ENCODE results near the gene ACTG1.
A peak's percentile ranks its signal among the peaks of the same experiment; 100 is the strongest.

The ACTG1 gene

GRCh38 chr17:81494626-81495377 lies 17.8 kb downstream of the ACTG1 start:
- no peak for DNase-seq (ENCODE audit: low spot score)

GRCh38 chr17:81493198-81494038 lies 19.2 kb downstream of the ACTG1 start:
- no peak for DNase-seq (ENCODE audit: low spot score)

GRCh38 chr17:81492706-81493105 lies 19.9 kb downstream of the ACTG1 start:
- DNase-seq (ENCODE audit: low spot score), result no peak

DNA sequence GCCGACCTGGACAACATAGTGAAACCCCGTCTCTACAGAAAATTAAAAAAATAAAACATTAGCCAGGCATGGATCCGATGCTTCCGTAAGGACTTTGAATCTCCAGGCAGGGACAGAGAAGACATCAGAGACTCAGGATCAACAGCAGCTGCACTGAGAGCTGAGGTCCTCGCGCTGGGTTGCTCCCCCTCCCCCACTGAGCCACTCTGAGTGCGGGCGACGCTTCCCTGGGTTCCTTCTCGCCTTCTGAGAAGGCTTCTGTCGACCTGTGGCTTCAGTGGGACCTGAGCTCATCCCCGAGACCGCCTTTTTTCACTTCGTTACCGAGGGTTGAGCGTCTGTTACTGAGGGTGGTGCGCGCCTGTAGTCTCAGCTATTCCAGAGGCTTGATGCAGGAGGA lies 20.4 kb downstream of the ACTG1 start:
- DNase-seq (ENCODE audit: low spot score), result no peak

DNA sequence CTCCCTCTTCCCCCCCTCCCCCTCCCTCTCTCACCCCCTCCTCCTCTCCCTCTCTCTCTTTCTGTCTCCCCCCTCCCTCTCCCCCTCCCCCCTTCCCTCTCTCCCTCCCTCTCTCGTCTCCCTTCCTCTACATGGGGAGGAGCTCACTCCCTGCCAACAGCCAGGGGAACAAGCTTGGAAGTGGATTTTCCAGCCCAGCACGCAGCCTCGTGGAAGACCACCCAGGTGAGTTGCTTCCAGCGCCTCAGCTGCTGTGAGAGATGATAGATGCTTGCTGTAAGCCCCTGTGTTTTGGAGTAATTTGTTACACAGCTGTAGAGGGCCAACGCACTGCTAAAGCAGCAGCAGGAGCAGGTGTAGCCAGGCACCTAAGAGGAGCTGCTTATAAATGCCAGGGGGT lies 20.8 kb downstream of the ACTG1 start:
- DNase-seq (ENCODE audit: low spot score), result no peak

DNA sequence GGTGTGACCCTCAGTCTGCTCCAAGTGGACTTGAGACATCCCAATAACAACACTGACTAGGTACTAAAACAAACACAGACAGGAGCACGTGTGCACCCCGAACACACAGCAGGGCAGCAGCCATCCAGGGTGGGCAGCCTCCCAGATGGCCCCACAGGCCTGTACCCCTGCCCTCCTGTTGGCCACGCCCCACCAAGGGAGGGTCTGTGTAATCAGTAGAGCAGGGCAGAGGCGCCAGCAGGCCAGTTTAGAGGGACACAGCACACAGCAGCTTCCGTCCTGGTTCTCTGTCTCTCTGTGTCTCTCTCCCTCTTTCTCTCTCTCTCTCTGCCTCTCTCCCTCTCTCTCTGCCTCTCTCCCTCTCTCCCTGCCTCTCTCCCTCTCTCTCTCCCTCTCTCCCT lies 21.4 kb downstream of the ACTG1 start:
- DNase-seq (ENCODE audit: low spot score), result no peak

DNA sequence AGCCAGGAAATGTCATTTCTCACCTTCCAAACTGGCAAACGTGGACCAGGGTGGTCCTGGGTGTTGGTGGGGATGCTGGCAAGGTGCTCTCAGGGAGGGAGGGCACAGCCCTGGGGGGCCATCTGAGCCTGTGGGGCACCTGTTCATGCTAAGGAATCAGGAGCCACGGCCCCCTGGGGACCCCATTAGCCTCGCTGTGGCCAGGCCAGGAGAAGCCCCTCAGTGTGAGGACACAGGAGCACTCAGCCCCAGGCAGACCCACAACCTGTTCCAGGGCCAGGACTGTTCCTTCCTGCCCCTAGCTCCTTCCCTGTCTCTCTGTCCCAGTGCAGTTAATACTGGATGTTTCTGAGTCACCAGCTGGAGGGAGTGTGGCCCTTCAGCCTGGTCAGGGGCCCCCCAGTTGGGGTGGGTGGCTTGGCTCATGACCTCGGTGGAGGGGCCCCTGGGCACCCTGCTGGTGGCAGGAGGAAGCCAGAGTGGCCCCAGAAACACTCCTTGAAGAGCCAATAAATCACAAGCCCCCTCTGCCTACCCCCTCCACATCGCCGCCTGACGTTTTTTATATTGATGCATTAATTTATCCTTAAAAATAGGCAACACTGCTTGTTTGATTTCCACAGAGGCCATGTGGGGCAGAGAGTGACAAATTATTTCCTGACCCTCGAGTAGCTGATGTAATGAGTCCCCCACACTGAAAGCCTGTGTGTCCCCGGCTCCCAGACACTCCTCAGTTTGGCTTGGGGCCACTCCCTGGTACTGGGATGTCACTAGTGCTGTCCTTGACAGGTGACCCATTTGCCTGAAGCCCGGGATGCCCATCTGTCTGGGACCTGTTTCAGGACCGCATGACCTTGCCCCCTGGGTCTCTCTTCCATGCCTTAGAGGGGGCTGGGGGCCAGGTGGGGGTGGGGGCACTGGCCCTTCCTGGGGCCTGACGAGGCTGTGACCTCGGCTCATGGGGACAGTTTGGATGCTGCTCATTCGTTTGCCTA lies 22.3 kb downstream of the ACTG1 start:
- DNase-seq (ENCODE audit: low spot score), result no peak

- no peak for DNase-seq (ENCODE audit: low spot score)
These were observed 23.3 kb downstream of the ACTG1 start for GRCh38 chr17:81489012-81489997.

- no peak for DNase-seq (ENCODE audit: low spot score)
These were observed 24.2 kb downstream of the ACTG1 start for GRCh38 chr17:81488276-81488860.

- DNase-seq (ENCODE audit: low spot score), result peak; percentile 89
These were observed 24.9 kb downstream of the ACTG1 start for GRCh38 chr17:81487487-81488275.

DNA sequence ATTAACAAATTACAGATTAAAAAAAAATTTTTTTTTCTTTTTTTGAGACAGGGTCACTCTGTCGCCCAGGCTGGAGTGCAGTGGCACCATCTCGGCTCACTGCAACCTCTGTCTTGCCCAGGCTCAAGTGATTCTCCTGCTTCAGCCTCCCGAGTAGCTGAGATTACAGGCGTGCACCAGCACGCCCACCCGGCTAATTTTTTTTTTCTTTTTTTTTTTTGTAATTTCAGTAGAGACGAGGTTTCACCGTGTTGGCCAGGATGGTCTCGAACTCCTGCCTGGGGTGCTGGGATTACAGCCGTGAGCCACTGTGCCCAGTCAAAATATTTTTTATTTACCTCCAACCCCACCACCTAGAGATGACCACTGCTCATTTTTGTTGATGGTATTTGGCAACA lies 25.5 kb downstream of the ACTG1 start:
- no peak for DNase-seq (ENCODE audit: low spot score)

- DNase-seq (ENCODE audit: low spot score), result no peak
These were observed 26.3 kb downstream of the ACTG1 start for GRCh38 chr17:81486199-81486810.

GRCh38 chr17:81484195-81484979 lies 28.2 kb downstream of the ACTG1 start:
- peak; percentile 93 for DNase-seq (ENCODE audit: low spot score)

DNA sequence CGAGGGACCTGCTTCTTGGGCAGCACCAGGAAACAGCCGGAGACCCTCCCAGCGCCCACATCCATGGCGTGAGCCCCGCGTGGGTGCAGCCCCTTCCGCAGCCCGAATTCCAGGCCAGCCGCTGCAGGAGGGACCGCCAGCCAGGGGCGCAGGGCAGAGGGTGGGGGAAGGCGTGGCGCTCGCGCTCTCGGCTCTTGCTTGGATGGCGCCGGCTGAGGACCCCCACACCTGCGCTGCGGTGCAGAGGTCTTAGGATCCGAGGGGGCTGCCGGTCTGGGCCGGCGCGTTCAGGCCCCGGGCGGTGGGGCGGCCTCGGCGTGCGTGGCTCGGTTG lies 28.8 kb downstream of the ACTG1 start:
- DNase-seq (ENCODE audit: low spot score), result no peak

GRCh38 chr17:81483085-81483861 lies 29.3 kb downstream of the ACTG1 start:
- DNase-seq (ENCODE audit: low spot score), result no peak

DNA sequence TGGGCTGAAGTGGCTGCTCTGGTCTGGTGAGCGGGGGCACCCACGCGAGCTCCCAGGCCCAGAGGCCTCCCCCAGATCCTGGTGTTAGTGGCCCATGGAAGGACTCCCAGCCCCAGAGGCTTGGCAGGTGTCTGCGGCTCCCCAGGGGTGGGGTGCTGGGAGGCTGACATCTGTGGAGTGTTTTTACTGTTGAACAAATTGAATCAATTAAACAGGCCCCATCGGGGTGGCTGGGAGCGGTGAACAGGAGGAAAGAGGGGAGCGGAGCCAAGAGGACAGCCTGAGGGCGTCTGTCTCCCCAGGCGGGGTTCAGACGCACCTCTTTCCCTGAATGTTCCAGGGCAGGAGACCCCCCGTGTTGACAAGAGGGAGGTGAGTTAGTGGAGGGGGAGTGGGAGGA lies 29.9 kb downstream of the ACTG1 start:
- no peak for DNase-seq (ENCODE audit: low spot score)

DNA sequence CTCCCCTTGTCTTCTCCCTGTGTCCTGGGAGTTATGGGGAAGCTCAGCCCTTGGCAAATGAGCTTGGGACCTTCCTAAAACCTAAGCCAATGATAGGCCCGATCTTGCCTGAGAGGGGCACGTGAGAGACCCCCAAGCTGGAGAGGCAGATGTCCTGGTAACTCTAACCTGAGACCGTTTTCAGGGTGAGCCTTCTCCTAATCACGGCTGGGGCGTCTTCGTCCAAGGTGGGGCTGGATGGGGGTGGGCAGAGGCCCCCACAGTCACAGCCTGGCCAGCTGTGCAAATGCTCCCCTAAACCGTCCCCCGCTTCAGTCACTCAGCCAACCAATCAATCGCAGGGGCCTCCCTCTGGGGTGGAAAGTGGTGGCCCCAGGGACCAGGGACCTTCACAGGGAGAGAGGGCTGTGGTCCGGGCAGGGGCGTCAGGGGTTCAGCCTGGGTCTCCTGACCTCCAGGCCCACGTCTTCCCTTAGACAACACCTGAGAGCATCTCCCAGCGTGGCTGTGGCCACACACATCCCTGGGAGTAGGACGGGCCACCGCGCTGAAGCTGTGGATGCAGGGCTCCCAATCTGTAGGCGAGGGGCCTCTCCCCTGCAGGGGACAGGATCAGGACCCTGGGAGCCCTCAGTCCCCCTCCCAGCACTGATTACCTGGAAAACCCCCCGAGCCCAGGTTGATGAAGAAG lies 30.6 kb downstream of the ACTG1 start:
- no peak for DNase-seq (ENCODE audit: low spot score)
